ENCODE measurements around the gene FKBP2.
A peak's percentile ranks its signal among the peaks of the same experiment; 100 is the strongest.

The FKBP2 gene

GRCh38 chr11:64266339-64266738 is 25.4 kb downstream of the FKBP2 start:
- H3K4me3 ChIP-seq (ENCODE audit: insufficient read length, low read depth), result no peak overlapping the region
- peaks cover 64% of the 10 kb centered on the region for H3K36me3 ChIP-seq (ENCODE audit: insufficient read depth, insufficient read length, low read length)
- TF ChIP-seq YY1 (IDR thresholded peaks at IDR 0.05; ENCODE audit: insufficient read depth, insufficient read length) (no peak), SUZ12 (IDR thresholded peaks at IDR 0.05; ENCODE audit: extremely low read depth, insufficient read depth, insufficient read length) (no peak), ZNF274 (IDR thresholded peaks at IDR 0.05; ENCODE audit: low read depth, low read length) (no peak)
- peaks cover 27% of the 10 kb centered on the region for H3K4me1 ChIP-seq (ENCODE audit: insufficient read depth, insufficient read length)
- H3K27me3 ChIP-seq (ENCODE audit: insufficient read depth, insufficient read length), result no peaks in the 10 kb centered on the region
- H3K9me3 ChIP-seq (ENCODE audit: insufficient read depth, low read length), result no peaks in the 10 kb centered on the region
- H3K9ac ChIP-seq (ENCODE audit: insufficient read length, low read depth), result no peak overlapping the region
- no peak for DNase-seq (ENCODE audit: low read depth, low spot score)

GRCh38 chr11:64267207-64267945 is 26.5 kb downstream of the FKBP2 start:
- peaks cover 27% of the 10 kb centered on the region for H3K4me1 ChIP-seq (ENCODE audit: insufficient read depth, insufficient read length)

GRCh38 chr11:64268025-64268892 is 27.4 kb downstream of the FKBP2 start:
- peaks cover 55% of the 10 kb centered on the region for H3K36me3 ChIP-seq (ENCODE audit: insufficient read depth, insufficient read length, low read length)
- peak overlapping the region; percentile 90 for H3K9ac ChIP-seq (ENCODE audit: insufficient read length, low read depth)
- no peaks in the 10 kb centered on the region for H3K27me3 ChIP-seq (ENCODE audit: insufficient read depth, insufficient read length)
- peak overlapping the region; percentile 95 for H3K4me3 ChIP-seq (ENCODE audit: insufficient read length, low read depth)
- DNase-seq (ENCODE audit: low read depth, low spot score), result no peak
- H3K9me3 ChIP-seq (ENCODE audit: insufficient read depth, low read length), result no peaks in the 10 kb centered on the region
- H3K4me1 ChIP-seq (ENCODE audit: insufficient read depth, insufficient read length), result peaks cover 23% of the 10 kb centered on the region
- TF ChIP-seq SUZ12 (IDR thresholded peaks at IDR 0.05; ENCODE audit: extremely low read depth, insufficient read depth, insufficient read length), result no peak
- no peak for TF ChIP-seq YY1 (IDR thresholded peaks at IDR 0.05; ENCODE audit: insufficient read depth, insufficient read length)
- no peak for TF ChIP-seq ZNF274 (IDR thresholded peaks at IDR 0.05; ENCODE audit: low read depth, low read length)

More at GRCh38 chr11:64267207-64267945, 26.5 kb downstream of the FKBP2 start:
- Histone ChIP-seq H3K9me3 (ENCODE audit: insufficient read depth, low read length) (no peaks in the 10 kb centered on the region), H3K9ac (ENCODE audit: insufficient read length, low read depth) (no peak overlapping the region), H3K36me3 (ENCODE audit: insufficient read depth, insufficient read length, low read length) (peaks cover 55% of the 10 kb centered on the region), H3K27me3 (ENCODE audit: insufficient read depth, insufficient read length) (no peaks in the 10 kb centered on the region), H3K4me3 (ENCODE audit: insufficient read length, low read depth) (no peak overlapping the region)
- no peak for DNase-seq (ENCODE audit: low read depth, low spot score)
- TF ChIP-seq ZNF274 (IDR thresholded peaks at IDR 0.05; ENCODE audit: low read depth, low read length) (no peak), SUZ12 (IDR thresholded peaks at IDR 0.05; ENCODE audit: extremely low read depth, insufficient read depth, insufficient read length) (no peak), YY1 (IDR thresholded peaks at IDR 0.05; ENCODE audit: insufficient read depth, insufficient read length) (no peak)

GRCh38 chr11:64268893-64269539 is 28.1 kb downstream of the FKBP2 start:
- H3K9ac ChIP-seq (ENCODE audit: insufficient read length, low read depth), result peak overlapping the region; percentile 90
- DNase-seq (ENCODE audit: low read depth, low spot score), result no peak
- no peaks in the 10 kb centered on the region for H3K27me3 ChIP-seq (ENCODE audit: insufficient read depth, insufficient read length)
- H3K4me1 ChIP-seq (ENCODE audit: insufficient read depth, insufficient read length), result peaks cover 17% of the 10 kb centered on the region
- no peaks in the 10 kb centered on the region for H3K9me3 ChIP-seq (ENCODE audit: insufficient read depth, low read length)
- H3K4me3 ChIP-seq (ENCODE audit: insufficient read length, low read depth), result peak overlapping the region; percentile 95
- peaks cover 50% of the 10 kb centered on the region for H3K36me3 ChIP-seq (ENCODE audit: insufficient read depth, insufficient read length, low read length)
- TF ChIP-seq SUZ12 (IDR thresholded peaks at IDR 0.05; ENCODE audit: extremely low read depth, insufficient read depth, insufficient read length), result no peak
- no peak for TF ChIP-seq YY1 (IDR thresholded peaks at IDR 0.05; ENCODE audit: insufficient read depth, insufficient read length)
- TF ChIP-seq ZNF274 (IDR thresholded peaks at IDR 0.05; ENCODE audit: low read depth, low read length), result no peak

- H3K4me3 ChIP-seq (ENCODE audit: insufficient read length, low read depth), result peak overlapping the region; percentile 95
- H3K27me3 ChIP-seq (ENCODE audit: insufficient read depth, insufficient read length), result no peaks in the 10 kb centered on the region
- H3K9ac ChIP-seq (ENCODE audit: insufficient read length, low read depth), result peak overlapping the region; percentile 90
- no peaks in the 10 kb centered on the region for H3K9me3 ChIP-seq (ENCODE audit: insufficient read depth, low read length)
- peak; percentile 99 for DNase-seq (ENCODE audit: low read depth, low spot score)
- TF ChIP-seq YY1 (IDR thresholded peaks at IDR 0.05; ENCODE audit: insufficient read depth, insufficient read length), result peak; percentile 99
- no peak for TF ChIP-seq ZNF274 (IDR thresholded peaks at IDR 0.05; ENCODE audit: low read depth, low read length)
- peaks cover 14% of the 10 kb centered on the region for H3K4me1 ChIP-seq (ENCODE audit: insufficient read depth, insufficient read length)
- H3K36me3 ChIP-seq (ENCODE audit: insufficient read depth, insufficient read length, low read length), result peaks cover 43% of the 10 kb centered on the region
Observed at GRCh38 chr11:64269540-64270220, 28.8 kb downstream of the FKBP2 start.

- TF ChIP-seq SUZ12 (IDR thresholded peaks at IDR 0.05; ENCODE audit: extremely low read depth, insufficient read depth, insufficient read length), result no peak
- no peak for TF ChIP-seq ZNF274 (IDR thresholded peaks at IDR 0.05; ENCODE audit: low read depth, low read length)
- no peak for TF ChIP-seq YY1 (IDR thresholded peaks at IDR 0.05; ENCODE audit: insufficient read depth, insufficient read length)
- no peak for DNase-seq (ENCODE audit: low read depth, low spot score)
- Histone ChIP-seq H3K4me3 (ENCODE audit: insufficient read length, low read depth) (no peak overlapping the region), H3K9ac (ENCODE audit: insufficient read length, low read depth) (peak overlapping the region; percentile 23), H3K27me3 (ENCODE audit: insufficient read depth, insufficient read length) (no peaks in the 10 kb centered on the region), H3K36me3 (ENCODE audit: insufficient read depth, insufficient read length, low read length) (peaks cover 44% of the 10 kb centered on the region), H3K4me1 (ENCODE audit: insufficient read depth, insufficient read length) (peaks cover 27% of the 10 kb centered on the region), H3K9me3 (ENCODE audit: insufficient read depth, low read length) (no peaks in the 10 kb centered on the region)
Observed at GRCh38 chr11:64275031-64275800, 34.3 kb downstream of the FKBP2 start.
